Measurements from ENCODE around the gene MFAP5.
A peak's percentile ranks its signal among the peaks of the same experiment; 100 is the strongest.

The MFAP5 gene

GRCh38 chr12:8662593-8662992, at the start of gene MFAP5:
TSS of gene MFAP5 (minus strand) at chr12:8662826. CDS start at chr12:8662104, 722 bp downstream.
- no peak for DNase-seq

- DNase-seq: no peak
Measured at GRCh38 chr12:8709124-8709830, 46.7 kb upstream of the MFAP5 start.

- no peak for DNase-seq
Measured at GRCh38 chr12:8702159-8702558, 39.5 kb upstream of the MFAP5 start.

- DNase-seq: no peak
Measured at GRCh38 chr12:8701046-8701660, 38.5 kb upstream of the MFAP5 start.

GRCh38 chr12:8699714-8700113, 37.1 kb upstream of the MFAP5 start:
- no peak for DNase-seq

- no peak for DNase-seq
Measured at GRCh38 chr12:8698879-8699278, 36.3 kb upstream of the MFAP5 start.

- peak in 1 of 2 experiments; percentile 30 for DNase-seq
Measured at GRCh38 chr12:8698132-8698851, 35.7 kb upstream of the MFAP5 start.

GRCh38 chr12:8697476-8698131, 35.0 kb upstream of the MFAP5 start, which contains the start of gene RIMKLB:
TSS of gene RIMKLB (plus strand) at chr12:8697991. CDS start at chr12:8713867, 15,876 bp downstream.
- peak; percentile 45 to 80 for DNase-seq

GRCh38 chr12:8697120-8697475, 34.5 kb upstream of the MFAP5 start:
- DNase-seq: peak in 1 of 2 experiments; percentile 64

- no peak for DNase-seq
Measured at GRCh38 chr12:8696442-8697090, 33.9 kb upstream of the MFAP5 start.

GRCh38 chr12:8695116-8695515, 32.5 kb upstream of the MFAP5 start:
- no peak for DNase-seq

GRCh38 chr12:8692573-8692972, 29.9 kb upstream of the MFAP5 start:
- DNase-seq: no peak

GRCh38 chr12:8689681-8690080, 27.1 kb upstream of the MFAP5 start:
- DNase-seq: no peak

- peak in 1 of 2 experiments; percentile 11 for DNase-seq
Measured at GRCh38 chr12:8687846-8688601, 25.4 kb upstream of the MFAP5 start.

GRCh38 chr12:8685051-8685450, 22.4 kb upstream of the MFAP5 start:
- no peak for DNase-seq

GRCh38 chr12:8681129-8681884, 18.7 kb upstream of the MFAP5 start:
- no peak for DNase-seq

GRCh38 chr12:8680533-8680932, 17.9 kb upstream of the MFAP5 start:
- peak in 1 of 2 experiments; percentile 22 for DNase-seq

- DNase-seq: no peak
Measured at GRCh38 chr12:8678661-8679111, 16.1 kb upstream of the MFAP5 start.

GRCh38 chr12:8677362-8677761, 14.7 kb upstream of the MFAP5 start:
- DNase-seq: peak; percentile 14 to 65

- DNase-seq: no peak
Measured at GRCh38 chr12:8676651-8677050, 14.0 kb upstream of the MFAP5 start.

GRCh38 chr12:8675591-8676036, 13.0 kb upstream of the MFAP5 start:
- no peak for DNase-seq
